GM12874 (cell line): ENCODE results near the gene PHYKPL.

Experiments used
- CTCF ChIP-seq: IDR thresholded peaks from 2 replicates; pipeline ENCODE4 v1.5.1; 2011; ENCODE audit warnings: low read depth, mild to moderate bottlenecking, control low read depth, low read length, moderate library complexity; ENCODE audit not compliant: insufficient read depth

PHYKPL gene

GRCh38 chr5:178194026-178194425, 38.6 kb downstream of the PHYKPL start:
- no peak for TF ChIP-seq CTCF

GRCh38 chr5:178193251-178193809, 39.3 kb downstream of the PHYKPL start:
- no peak for TF ChIP-seq CTCF

- TF ChIP-seq CTCF, result no peak
Observed at GRCh38 chr5:178192787-178193186, 39.8 kb downstream of the PHYKPL start.

- TF ChIP-seq CTCF, result no peak
Observed at GRCh38 chr5:178192244-178192643, 40.4 kb downstream of the PHYKPL start.

- TF ChIP-seq CTCF, result no peak
Observed at GRCh38 chr5:178191661-178192060, 40.9 kb downstream of the PHYKPL start.

- TF ChIP-seq CTCF, result no peak
Observed at GRCh38 chr5:178189433-178189832, 43.2 kb downstream of the PHYKPL start.

GRCh38 chr5:178187014-178187413, 45.6 kb downstream of the PHYKPL start, which contains the start of gene GMCL2:
Gene GMCL2, minus strand, starts transcription at chr5:178187371. Its CDS starts 72 bp downstream, at chr5:178187299.
- TF ChIP-seq CTCF, result no peak

- no peak for TF ChIP-seq CTCF
Observed at GRCh38 chr5:178186427-178186826, 46.2 kb downstream of the PHYKPL start.
